ENCODE measurements around the gene SCYGR7. TPM values are rescaled to one million over a fixed set of nuclear protein-coding genes. Genes with fewer than 3 reads are reported as not detected.

The SCYGR7 gene
- total and polyA plus RNA-seq, 2 donors (not counting 1 experiment from before 2014, with no cell fraction given) = not detected

DNA sequence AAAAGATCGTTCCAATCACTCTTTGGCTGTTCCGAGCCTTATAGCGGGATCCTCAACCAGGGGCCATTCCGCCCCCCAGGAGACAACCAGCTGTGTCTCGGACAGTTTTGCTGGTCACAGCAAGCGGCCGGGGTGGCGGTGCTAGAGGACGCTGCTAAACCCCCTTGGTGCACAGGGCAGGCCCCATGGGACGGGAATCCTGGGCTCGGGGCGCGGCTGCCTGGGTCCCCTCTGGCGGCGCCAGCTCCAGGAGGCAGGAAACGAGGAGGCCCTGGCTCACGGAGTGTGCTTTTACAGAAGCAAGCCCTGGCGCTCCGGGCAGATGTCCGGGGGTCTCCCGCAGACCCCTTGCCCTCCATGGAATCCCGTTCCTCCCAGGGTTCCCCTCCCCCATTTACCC is 39.7 kb downstream of the SCYGR7 start:
- Mint-ChIP-seq H3K27me3 (peaks cover 3% of the 10 kb centered on the region), H3K27ac (no peak overlapping the region), H3K4me3 (no peak overlapping the region), H3K9me3 (ENCODE audit: insufficient read depth) (no peaks in the 10 kb centered on the region), H3K4me1 (no peaks in the 10 kb centered on the region)
- no peak overlapping the region for H3K4me2 ChIP-seq (replicated peaks; ENCODE audit: low read depth, low read length, poor library complexity, severe bottlenecking)
- H3K79me2 ChIP-seq (ENCODE audit: control insufficient read depth, insufficient read depth, low read length) = no peaks in the 10 kb centered on the region
- POLR2A ChIA-PET = no interaction called here
- no peaks in the 10 kb centered on the region for H3K9me3 ChIP-seq (ENCODE audit: control extremely low read depth in 1 of 3, control insufficient read depth in 2 of 3, insufficient read depth in 1 of 3, low read length in 2 of 3)
- WGBS (ENCODE audit: insufficient coverage) = 95% methylated on average over 22 of the region's 22 CpGs
- no peaks in the 10 kb centered on the region for H3K36me3 ChIP-seq (replicated peaks in 1 of 2; ENCODE audit: control extremely low read depth in 1 of 2, control insufficient read depth in 1 of 2, extremely low read depth in 1 of 2, insufficient read depth in 2 of 2, low read length in 1 of 2)
- H3K4me3 ChIP-seq (ENCODE audit: control extremely low read depth in 1 of 5, extremely low read depth in 1 of 5, insufficient read depth in 1 of 5, low read depth in 2 of 5, low read length in 4 of 5) = no peak overlapping the region
- no peak overlapping the region for H2AFZ ChIP-seq (ENCODE audit: insufficient read depth, low read depth, low read length, poor library complexity, severe bottlenecking)
- no peak for TF ChIP-seq EZH2 (IDR thresholded peaks at IDR 0.05; ENCODE audit: borderline replicate concordance, insufficient read depth, low read depth, low read length, poor library complexity, severe bottlenecking)
- TF ChIP-seq, protein P1, sequence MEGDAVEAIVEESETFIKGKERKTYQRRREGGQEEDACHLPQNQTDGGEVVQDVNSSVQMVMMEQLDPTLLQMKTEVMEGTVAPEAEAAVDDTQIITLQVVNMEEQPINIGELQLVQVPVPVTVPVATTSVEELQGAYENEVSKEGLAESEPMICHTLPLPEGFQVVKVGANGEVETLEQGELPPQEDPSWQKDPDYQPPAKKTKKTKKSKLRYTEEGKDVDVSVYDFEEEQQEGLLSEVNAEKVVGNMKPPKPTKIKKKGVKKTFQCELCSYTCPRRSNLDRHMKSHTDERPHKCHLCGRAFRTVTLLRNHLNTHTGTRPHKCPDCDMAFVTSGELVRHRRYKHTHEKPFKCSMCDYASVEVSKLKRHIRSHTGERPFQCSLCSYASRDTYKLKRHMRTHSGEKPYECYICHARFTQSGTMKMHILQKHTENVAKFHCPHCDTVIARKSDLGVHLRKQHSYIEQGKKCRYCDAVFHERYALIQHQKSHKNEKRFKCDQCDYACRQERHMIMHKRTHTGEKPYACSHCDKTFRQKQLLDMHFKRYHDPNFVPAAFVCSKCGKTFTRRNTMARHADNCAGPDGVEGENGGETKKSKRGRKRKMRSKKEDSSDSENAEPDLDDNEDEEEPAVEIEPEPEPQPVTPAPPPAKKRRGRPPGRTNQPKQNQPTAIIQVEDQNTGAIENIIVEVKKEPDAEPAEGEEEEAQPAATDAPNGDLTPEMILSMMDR (IDR thresholded peaks at IDR 0.05) = no peak
- no peaks in the 10 kb centered on the region for H4K20me1 ChIP-seq (ENCODE audit: control insufficient read depth, insufficient read depth, low read length, poor library complexity, severe bottlenecking)
- ATAC-seq (ENCODE audit: low read depth) = no peak
- H3K27me3 ChIP-seq (replicated peaks in 1 of 4; ENCODE audit: control extremely low read depth in 1 of 4, control insufficient read depth in 3 of 4, insufficient read depth in 4 of 4, low read length in 3 of 4) = no peaks in the 10 kb centered on the region
- no peak for DNase-seq
- intact Hi-C loops (cut with micrococcal nuclease) = loop anchor here (2.0 kb wide), 1 partner anchor 295 kb away; the partner anchor contains the start of gene AGFG1
- CTCF ChIA-PET = interaction anchor here (0.9 to 3.7 kb wide), 5 partner anchors 109 to 637 kb away, joined by 3 to 34 read pairs (median 7); no protein-coding TSS in a partner anchor
- no peak overlapping the region for H3K9ac ChIP-seq (ENCODE audit: low read length)
- no peaks in the 10 kb centered on the region for H3K4me1 ChIP-seq (ENCODE audit: control insufficient read depth in 2 of 2, insufficient read depth in 2 of 2, low read length in 2 of 2)
- H3K27ac ChIP-seq (ENCODE audit: low read length in 2 of 2) = no peak overlapping the region

DNA sequence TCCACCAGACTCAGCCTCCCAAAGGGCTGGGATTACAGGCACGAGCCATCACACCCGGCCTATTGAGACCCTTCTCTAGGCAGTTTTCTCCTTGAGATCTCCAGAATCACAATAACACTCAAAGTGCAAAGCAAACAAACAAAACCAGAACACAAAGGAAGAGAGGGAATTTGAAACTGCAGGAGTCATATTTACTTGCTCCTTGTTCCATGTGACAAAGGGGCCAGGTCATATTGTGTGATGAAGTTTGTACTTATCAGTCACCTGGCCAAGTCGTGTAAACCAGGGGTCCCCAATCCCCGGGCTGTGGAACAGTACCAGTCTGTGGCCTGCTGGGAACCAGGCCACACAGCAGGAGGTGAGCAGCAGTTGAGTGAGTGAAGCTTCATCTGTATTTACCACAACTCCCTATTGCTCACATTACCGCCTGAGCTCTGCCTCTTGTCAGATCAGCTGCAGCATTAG is 44.1 kb downstream of the SCYGR7 start:
- ChIA-PET POLR2A (no interaction called here), CTCF (no interaction called here)
- Histone ChIP-seq H3K36me3 (replicated peaks in 1 of 2; ENCODE audit: control extremely low read depth in 1 of 2, control insufficient read depth in 1 of 2, extremely low read depth in 1 of 2, insufficient read depth in 2 of 2, low read length in 1 of 2) (no peaks in the 10 kb centered on the region), H3K27me3 (replicated peaks in 1 of 4; ENCODE audit: control extremely low read depth in 1 of 4, control insufficient read depth in 3 of 4, insufficient read depth in 4 of 4, low read length in 3 of 4) (no peaks in the 10 kb centered on the region), H4K20me1 (ENCODE audit: control insufficient read depth, insufficient read depth, low read length, poor library complexity, severe bottlenecking) (no peaks in the 10 kb centered on the region), H3K9ac (ENCODE audit: low read length) (no peak overlapping the region), H2AFZ (ENCODE audit: insufficient read depth, low read depth, low read length, poor library complexity, severe bottlenecking) (no peak overlapping the region), H3K4me1 (ENCODE audit: control insufficient read depth in 2 of 2, insufficient read depth in 2 of 2, low read length in 2 of 2) (no peaks in the 10 kb centered on the region), H3K27ac (ENCODE audit: low read length in 2 of 2) (no peak overlapping the region), H3K4me2 (replicated peaks; ENCODE audit: low read depth, low read length, poor library complexity, severe bottlenecking) (no peak overlapping the region), H3K79me2 (ENCODE audit: control insufficient read depth, insufficient read depth, low read length) (no peaks in the 10 kb centered on the region), H3K4me3 (ENCODE audit: control extremely low read depth in 1 of 5, extremely low read depth in 1 of 5, insufficient read depth in 1 of 5, low read depth in 2 of 5, low read length in 4 of 5) (no peak overlapping the region), H3K9me3 (ENCODE audit: control extremely low read depth in 1 of 3, control insufficient read depth in 2 of 3, insufficient read depth in 1 of 3, low read length in 2 of 3) (no peaks in the 10 kb centered on the region)
- Mint-ChIP-seq H3K4me1 (no peaks in the 10 kb centered on the region), H3K27ac (no peak overlapping the region), H3K27me3 (no peaks in the 10 kb centered on the region), H3K9me3 (ENCODE audit: insufficient read depth) (no peaks in the 10 kb centered on the region), H3K4me3 (no peak overlapping the region)
- intact Hi-C loops (cut with micrococcal nuclease) = no loop called here
- ATAC-seq (ENCODE audit: low read depth) (no peak), DNase-seq (no peak)
- no peak for TF ChIP-seq EZH2 (IDR thresholded peaks at IDR 0.05; ENCODE audit: borderline replicate concordance, insufficient read depth, low read depth, low read length, poor library complexity, severe bottlenecking)
- TF ChIP-seq, protein P1 (IDR thresholded peaks at IDR 0.05) = no peak
- 87% methylated on average over 3 of the region's 5 CpGs for WGBS (ENCODE audit: insufficient coverage)

Data from B cell (primary cell).